MM.1S (cell line): ENCODE measurements around the gene IDH2.

Source experiments
- DNase-seq: peaks from one replicate; pipeline ENCODE4 v3.0.0-alpha.2; 2015
- H2AFZ ChIP-seq: fragments of 300-600 bp; sonication (generic); 2 replicates; pipeline ENCODE4 v1.6.0; 2016; ENCODE audit warnings: antibody characterized with exemption, low read length
- H3F3A ChIP-seq: fragments of 300-600 bp; sonication (generic); 2 replicates; pipeline ENCODE4 v1.6.1; 2016; ENCODE audit warnings: mild to moderate bottlenecking, antibody characterized with exemption, low read length, moderate library complexity, mixed read lengths; ENCODE audit not compliant: insufficient read depth
- H3K27ac ChIP-seq: fragments of 300-600 bp; sonication (generic); 2 replicates; pipeline ENCODE4 v1.5.1; 2016; ENCODE audit warnings: mild to moderate bottlenecking, low read length
- H3K27me3 ChIP-seq: fragments of 300-600 bp; sonication (generic); replicated peaks from 2 replicates; pipeline ENCODE4 v1.6.0; 2016; ENCODE audit warnings: low read length; ENCODE audit not compliant: insufficient read depth
- H3K36me3 ChIP-seq: fragments of 300-600 bp; sonication (generic); replicated peaks from 2 replicates; pipeline ENCODE4 v1.6.1; 2016; ENCODE audit warnings: mild to moderate bottlenecking, low read length, mixed read lengths; ENCODE audit not compliant: insufficient read depth
- H3K4me1 ChIP-seq: fragments of 300-600 bp; sonication (generic); 2 replicates; pipeline ENCODE4 v1.6.1; 2016; ENCODE audit warnings: low read length, mixed read lengths
- H3K4me2 ChIP-seq: fragments of 300-600 bp; sonication (generic); 2 replicates; pipeline ENCODE4 v1.6.0; 2016; ENCODE audit warnings: low read depth, low read length
- H3K4me3 ChIP-seq: fragments of 300-600 bp; sonication (generic); 2 replicates; pipeline ENCODE4 v1.5.1; 2016; ENCODE audit warnings: low read length, mixed read lengths
- H3K79me2 ChIP-seq: fragments of 300-600 bp; sonication (generic); 2 replicates; pipeline ENCODE4 v1.6.1; 2016; ENCODE audit warnings: mixed run types, low read length, mixed read lengths
- H3K9ac ChIP-seq: fragments of 300-600 bp; sonication (generic); 2 replicates; pipeline ENCODE4 v1.6.1; 2016; ENCODE audit warnings: low read length, mixed read lengths
- H3K9me2 ChIP-seq: fragments of 300-600 bp; sonication (generic); replicated peaks from 2 replicates; pipeline ENCODE4 v1.6.1; 2016; ENCODE audit warnings: mild to moderate bottlenecking, low read length, mixed read lengths; ENCODE audit not compliant: insufficient read depth
- H3K9me3 ChIP-seq: fragments of 300-600 bp; sonication (generic); replicated peaks from 2 replicates; pipeline ENCODE4 v1.6.1; 2016; ENCODE audit warnings: mild to moderate bottlenecking, low read length, mixed read lengths; ENCODE audit not compliant: insufficient read depth
- H4K20me1 ChIP-seq: fragments of 300-600 bp; sonication (generic); 2 replicates; pipeline ENCODE4 v1.6.1; 2016; ENCODE audit warnings: mild to moderate bottlenecking, low read length, moderate library complexity, mixed read lengths; ENCODE audit not compliant: insufficient read depth
- EZH2 ChIP-seq: fragments of 300-600 bp; sonication (generic); optimal IDR thresholded peaks from 2 replicates; pipeline ENCODE3; 2017; ENCODE audit warnings: low read depth, mild to moderate bottlenecking, antibody characterized with exemption, low read length, mixed read lengths
- EZH2phosphoT487 ChIP-seq: fragments of 300-600 bp; sonication (generic); IDR thresholded peaks from 2 replicates; pipeline ENCODE4 v1.6.1; 2018; ENCODE audit warnings: antibody characterized with exemption, low read length
- TF ChIP-seq, protein P1 (sequence below): fragments of 300-600 bp; sonication (generic); IDR thresholded peaks from 2 replicates; pipeline ENCODE4 v1.5.1; 2016; ENCODE audit warnings: antibody characterized with exemption, low read length, mixed read lengths

IDH2 gene

GRCh38 chr15:90062462-90062932, 39.8 kb downstream of the IDH2 start:
- no peak overlapping the region for H2AFZ ChIP-seq
- no peaks in the 10 kb centered on the region for H4K20me1 ChIP-seq
- H3F3A ChIP-seq = peaks cover 25% of the 10 kb centered on the region
- TF ChIP-seq EZH2 (no peak), EZH2phosphoT487 (no peak)
- TF ChIP-seq, protein P1, sequence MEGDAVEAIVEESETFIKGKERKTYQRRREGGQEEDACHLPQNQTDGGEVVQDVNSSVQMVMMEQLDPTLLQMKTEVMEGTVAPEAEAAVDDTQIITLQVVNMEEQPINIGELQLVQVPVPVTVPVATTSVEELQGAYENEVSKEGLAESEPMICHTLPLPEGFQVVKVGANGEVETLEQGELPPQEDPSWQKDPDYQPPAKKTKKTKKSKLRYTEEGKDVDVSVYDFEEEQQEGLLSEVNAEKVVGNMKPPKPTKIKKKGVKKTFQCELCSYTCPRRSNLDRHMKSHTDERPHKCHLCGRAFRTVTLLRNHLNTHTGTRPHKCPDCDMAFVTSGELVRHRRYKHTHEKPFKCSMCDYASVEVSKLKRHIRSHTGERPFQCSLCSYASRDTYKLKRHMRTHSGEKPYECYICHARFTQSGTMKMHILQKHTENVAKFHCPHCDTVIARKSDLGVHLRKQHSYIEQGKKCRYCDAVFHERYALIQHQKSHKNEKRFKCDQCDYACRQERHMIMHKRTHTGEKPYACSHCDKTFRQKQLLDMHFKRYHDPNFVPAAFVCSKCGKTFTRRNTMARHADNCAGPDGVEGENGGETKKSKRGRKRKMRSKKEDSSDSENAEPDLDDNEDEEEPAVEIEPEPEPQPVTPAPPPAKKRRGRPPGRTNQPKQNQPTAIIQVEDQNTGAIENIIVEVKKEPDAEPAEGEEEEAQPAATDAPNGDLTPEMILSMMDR = no peak
- H3K4me1 ChIP-seq = peaks cover 22% of the 10 kb centered on the region
- no peak overlapping the region for H3K4me2 ChIP-seq
- peaks cover 56% of the 10 kb centered on the region for H3K79me2 ChIP-seq
- no peaks in the 10 kb centered on the region for H3K9me3 ChIP-seq
- no peak overlapping the region for H3K9ac ChIP-seq
- no peak overlapping the region for H3K4me3 ChIP-seq
- no peaks in the 10 kb centered on the region for H3K27me3 ChIP-seq
- no peak overlapping the region for H3K27ac ChIP-seq
- no peak for DNase-seq
- no peaks in the 10 kb centered on the region for H3K36me3 ChIP-seq
- no peaks in the 10 kb centered on the region for H3K9me2 ChIP-seq

GRCh38 chr15:90062023-90062442, 40.2 kb downstream of the IDH2 start:
- H4K20me1 ChIP-seq = no peaks in the 10 kb centered on the region
- peaks cover 25% of the 10 kb centered on the region for H3K4me1 ChIP-seq
- no peak for TF ChIP-seq EZH2
- TF ChIP-seq, protein P1 = no peak
- TF ChIP-seq EZH2phosphoT487 = no peak
- H3K79me2 ChIP-seq = peaks cover 56% of the 10 kb centered on the region
- H3K9me2 ChIP-seq = no peaks in the 10 kb centered on the region
- no peak overlapping the region for H3K4me2 ChIP-seq
- H3F3A ChIP-seq = peaks cover 25% of the 10 kb centered on the region
- no peaks in the 10 kb centered on the region for H3K27me3 ChIP-seq
- no peak for DNase-seq
- no peak overlapping the region for H2AFZ ChIP-seq
- H3K4me3 ChIP-seq = no peak overlapping the region
- no peak overlapping the region for H3K27ac ChIP-seq
- no peak overlapping the region for H3K9ac ChIP-seq
- no peaks in the 10 kb centered on the region for H3K36me3 ChIP-seq
- no peaks in the 10 kb centered on the region for H3K9me3 ChIP-seq

- Histone ChIP-seq H3K4me1 (peaks cover 28% of the 10 kb centered on the region), H3K9me2 (no peaks in the 10 kb centered on the region), H3K27ac (no peak overlapping the region), H3F3A (peaks cover 25% of the 10 kb centered on the region), H3K4me2 (no peak overlapping the region), H3K79me2 (peaks cover 62% of the 10 kb centered on the region), H2AFZ (no peak overlapping the region), H3K9ac (no peak overlapping the region), H3K4me3 (no peak overlapping the region), H3K27me3 (no peaks in the 10 kb centered on the region), H4K20me1 (no peaks in the 10 kb centered on the region), H3K36me3 (no peaks in the 10 kb centered on the region), H3K9me3 (no peaks in the 10 kb centered on the region)
- DNase-seq = no peak
- TF ChIP-seq, protein P1 = no peak
- TF ChIP-seq EZH2phosphoT487 = no peak
- no peak for TF ChIP-seq EZH2
Observed at GRCh38 chr15:90060797-90061196, 41.5 kb downstream of the IDH2 start.
